Measurements from ENCODE around the gene LRMDA. TPM values are rescaled to one million over a fixed set of nuclear protein-coding genes. Genes with fewer than 3 reads are reported as not detected.

The LRMDA gene
- total and polyA plus RNA-seq, 2 donors = 7.9 to 17.7 TPM

GRCh38 chr10:76433161-76434005 lies 1002.0 kb downstream of the LRMDA start:
- Histone ChIP-seq H3K4me1 (ENCODE audit: insufficient read depth) (no peaks in the 10 kb centered on the region), H3K27ac (ENCODE audit: low read depth) (no peak overlapping the region), H3K36me3 (ENCODE audit: insufficient read depth) (no peaks in the 10 kb centered on the region), H3K4me3 (ENCODE audit: low read depth, low read length) (no peak overlapping the region)
- WGBS = 90% methylated on average over 8 of the region's 8 CpGs
- DNase-seq (ENCODE audit: extremely low spot score) = no peak

GRCh38 chr10:76435157-76435556 lies 1003.7 kb downstream of the LRMDA start:
- no peaks in the 10 kb centered on the region for H3K36me3 ChIP-seq (ENCODE audit: insufficient read depth)
- H3K4me1 ChIP-seq (ENCODE audit: insufficient read depth) = no peaks in the 10 kb centered on the region
- H3K4me3 ChIP-seq (ENCODE audit: low read depth, low read length) = no peak overlapping the region
- no peak overlapping the region for H3K27ac ChIP-seq (ENCODE audit: low read depth)
- DNase-seq (ENCODE audit: extremely low spot score) = no peak
- WGBS = 86% methylated on average over 1 of the region's 1 CpG

- DNase-seq (ENCODE audit: extremely low spot score) = no peak
- no peak overlapping the region for H3K4me3 ChIP-seq (ENCODE audit: low read depth, low read length)
- WGBS = 48% methylated on average over 5 of the region's 5 CpGs
These were observed 1005.0 kb downstream of the LRMDA start for GRCh38 chr10:76436401-76436811.

GRCh38 chr10:76436981-76437380 lies 1005.6 kb downstream of the LRMDA start:
- DNase-seq (ENCODE audit: extremely low spot score) = no peak
- 37% methylated on average over 1 of the region's 1 CpG for WGBS
- H3K36me3 ChIP-seq (ENCODE audit: insufficient read depth) = no peaks in the 10 kb centered on the region
- no peak overlapping the region for H3K4me3 ChIP-seq (ENCODE audit: low read depth, low read length)
- H3K27ac ChIP-seq (ENCODE audit: low read depth) = no peak overlapping the region
- H3K4me1 ChIP-seq (ENCODE audit: insufficient read depth) = no peaks in the 10 kb centered on the region

More at GRCh38 chr10:76436401-76436811, 1005.0 kb downstream of the LRMDA start:
- H3K27ac ChIP-seq (ENCODE audit: low read depth) = no peak overlapping the region
- no peaks in the 10 kb centered on the region for H3K36me3 ChIP-seq (ENCODE audit: insufficient read depth)
- H3K4me1 ChIP-seq (ENCODE audit: insufficient read depth) = no peaks in the 10 kb centered on the region

- no peak overlapping the region for H3K27ac ChIP-seq (ENCODE audit: low read depth)
- H3K4me1 ChIP-seq (ENCODE audit: insufficient read depth) = no peaks in the 10 kb centered on the region
- H3K36me3 ChIP-seq (ENCODE audit: insufficient read depth) = no peaks in the 10 kb centered on the region
- DNase-seq (ENCODE audit: extremely low spot score) = no peak
- H3K4me3 ChIP-seq (ENCODE audit: low read depth, low read length) = no peak overlapping the region
- WGBS = 94% methylated on average over 5 of the region's 5 CpGs
These were observed 1009.0 kb downstream of the LRMDA start for GRCh38 chr10:76440426-76440825.

- H3K36me3 ChIP-seq (ENCODE audit: insufficient read depth) = no peaks in the 10 kb centered on the region
- no peak for DNase-seq (ENCODE audit: extremely low spot score)
- H3K4me3 ChIP-seq (ENCODE audit: low read depth, low read length) = no peak overlapping the region
- 97% methylated on average over 5 of the region's 5 CpGs for WGBS
- H3K27ac ChIP-seq (ENCODE audit: low read depth) = no peak overlapping the region
- no peaks in the 10 kb centered on the region for H3K4me1 ChIP-seq (ENCODE audit: insufficient read depth)
These were observed 1010.7 kb downstream of the LRMDA start for GRCh38 chr10:76442113-76442512.

- DNase-seq (ENCODE audit: extremely low spot score) = no peak
- no peak overlapping the region for H3K27ac ChIP-seq (ENCODE audit: low read depth)
These were observed 1012.8 kb downstream of the LRMDA start for GRCh38 chr10:76444034-76444800.

GRCh38 chr10:76447578-76447977 lies 1016.2 kb downstream of the LRMDA start:
- 86% methylated on average over 1 of the region's 1 CpG for WGBS
- no peak overlapping the region for H3K4me3 ChIP-seq (ENCODE audit: low read depth, low read length)
- no peaks in the 10 kb centered on the region for H3K4me1 ChIP-seq (ENCODE audit: insufficient read depth)
- no peaks in the 10 kb centered on the region for H3K36me3 ChIP-seq (ENCODE audit: insufficient read depth)
- no peak for DNase-seq (ENCODE audit: extremely low spot score)
- no peak overlapping the region for H3K27ac ChIP-seq (ENCODE audit: low read depth)

More at GRCh38 chr10:76444034-76444800, 1012.8 kb downstream of the LRMDA start:
- Histone ChIP-seq H3K36me3 (ENCODE audit: insufficient read depth) (no peaks in the 10 kb centered on the region), H3K4me1 (ENCODE audit: insufficient read depth) (no peaks in the 10 kb centered on the region), H3K4me3 (ENCODE audit: low read depth, low read length) (no peak overlapping the region)
- WGBS = 76% methylated on average over 6 of the region's 6 CpGs

- no peaks in the 10 kb centered on the region for H3K4me1 ChIP-seq (ENCODE audit: insufficient read depth)
- H3K36me3 ChIP-seq (ENCODE audit: insufficient read depth) = no peaks in the 10 kb centered on the region
- 96% methylated on average over 2 of the region's 2 CpGs for WGBS
These were observed 1020.5 kb downstream of the LRMDA start for GRCh38 chr10:76451911-76452310.

GRCh38 chr10:76453332-76453731 lies 1021.9 kb downstream of the LRMDA start:
- Histone ChIP-seq H3K4me3 (ENCODE audit: low read depth, low read length) (no peak overlapping the region), H3K36me3 (ENCODE audit: insufficient read depth) (no peaks in the 10 kb centered on the region), H3K27ac (ENCODE audit: low read depth) (no peak overlapping the region), H3K4me1 (ENCODE audit: insufficient read depth) (no peaks in the 10 kb centered on the region)
- WGBS = 82% methylated on average over 1 of the region's 1 CpG
- DNase-seq (ENCODE audit: extremely low spot score) = no peak

More at GRCh38 chr10:76451911-76452310, 1020.5 kb downstream of the LRMDA start:
- no peak overlapping the region for H3K27ac ChIP-seq (ENCODE audit: low read depth)
- DNase-seq (ENCODE audit: extremely low spot score) = no peak
- H3K4me3 ChIP-seq (ENCODE audit: low read depth, low read length) = no peak overlapping the region

- 72% methylated on average over 4 of the region's 4 CpGs for WGBS
- Histone ChIP-seq H3K4me1 (ENCODE audit: insufficient read depth) (no peaks in the 10 kb centered on the region), H3K4me3 (ENCODE audit: low read depth, low read length) (no peak overlapping the region), H3K27ac (ENCODE audit: low read depth) (no peak overlapping the region), H3K36me3 (ENCODE audit: insufficient read depth) (no peaks in the 10 kb centered on the region)
- no peak for DNase-seq (ENCODE audit: extremely low spot score)
These were observed 1022.6 kb downstream of the LRMDA start for GRCh38 chr10:76453997-76454396.

GRCh38 chr10:76454506-76455140 lies 1023.2 kb downstream of the LRMDA start:
- Histone ChIP-seq H3K27ac (ENCODE audit: low read depth) (no peak overlapping the region), H3K4me3 (ENCODE audit: low read depth, low read length) (no peak overlapping the region), H3K4me1 (ENCODE audit: insufficient read depth) (no peaks in the 10 kb centered on the region), H3K36me3 (ENCODE audit: insufficient read depth) (no peaks in the 10 kb centered on the region)
- 74% methylated on average over 5 of the region's 5 CpGs for WGBS
- no peak for DNase-seq (ENCODE audit: extremely low spot score)

GRCh38 chr10:76456197-76456596 lies 1024.8 kb downstream of the LRMDA start:
- WGBS = 66% methylated on average over 1 of the region's 1 CpG
- H3K27ac ChIP-seq (ENCODE audit: low read depth) = no peak overlapping the region
- DNase-seq (ENCODE audit: extremely low spot score) = no peak
- no peaks in the 10 kb centered on the region for H3K4me1 ChIP-seq (ENCODE audit: insufficient read depth)
- H3K4me3 ChIP-seq (ENCODE audit: low read depth, low read length) = no peak overlapping the region
- no peaks in the 10 kb centered on the region for H3K36me3 ChIP-seq (ENCODE audit: insufficient read depth)

All from urinary bladder (tissue), 4 donors.